DMS 273 treated with DMSO at 0.1 percent for 48 hours (cell line): Measurements from ENCODE around the gene ACSL4.
A peak's percentile ranks its signal among the peaks of the same experiment; 100 is the strongest.
"Not testable (repeated sequence)": the region's sequence is repeated elsewhere in the genome, so short reads cannot be mapped to it uniquely, and the experiment has no call there.

ENCODE experiments used
- DNase-seq: peaks from one replicate; lab custom pipeline; 2025; lab: John Stamatoyannopoulos, UW

ACSL4 gene

DNA sequence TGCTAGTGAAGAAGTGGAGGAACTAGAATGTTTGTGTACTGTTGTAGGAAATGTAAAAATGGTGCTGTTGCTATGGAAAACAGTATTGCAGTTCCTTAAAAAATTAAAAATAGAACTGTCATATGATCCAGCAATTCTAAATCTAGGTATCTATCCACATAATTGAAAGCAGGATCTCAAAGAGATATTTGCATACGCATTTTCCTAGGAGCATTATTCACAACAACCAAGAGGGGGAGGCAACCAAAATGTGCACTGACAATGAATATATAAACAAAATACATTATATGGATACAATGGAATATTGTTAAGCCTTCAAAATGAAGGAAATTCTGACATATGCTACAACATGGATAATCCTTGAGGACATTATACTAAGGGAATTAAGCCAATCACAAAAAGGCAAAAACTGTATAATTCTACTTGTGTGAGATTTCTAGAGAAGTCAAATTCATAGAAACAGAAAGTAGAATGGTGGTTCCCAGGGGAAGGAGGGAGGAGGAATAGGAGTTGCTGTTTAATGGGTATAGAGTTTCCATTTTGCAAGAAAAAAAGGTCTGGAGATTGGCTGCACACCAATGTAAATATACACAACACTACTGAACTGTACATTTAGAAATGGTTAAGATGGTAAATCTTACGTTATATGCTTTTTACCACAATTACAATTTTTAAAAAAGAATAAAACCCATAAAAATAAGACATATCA is 72.5 kb downstream of the ACSL4 start:
- DNase-seq = no peak

DNA sequence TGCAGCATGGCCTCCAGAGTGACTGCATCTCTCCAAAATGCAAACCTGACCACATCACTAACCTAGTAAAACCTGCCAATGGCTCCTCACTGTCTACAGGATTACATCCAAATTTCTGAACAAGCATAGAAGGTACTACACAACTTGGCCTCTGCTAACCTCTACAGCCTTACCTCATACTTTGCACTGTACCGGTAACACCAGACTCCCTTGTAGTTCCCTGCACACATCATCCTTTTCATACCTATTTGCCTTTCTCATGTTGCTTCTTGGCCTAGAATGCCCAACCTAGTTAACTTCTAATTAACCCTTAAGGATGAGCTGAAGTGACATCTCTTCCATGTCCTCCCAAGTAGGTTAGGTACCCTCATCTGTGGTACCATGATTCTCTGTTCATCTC is 74.7 kb downstream of the ACSL4 start:
- DNase-seq = no peak

DNA sequence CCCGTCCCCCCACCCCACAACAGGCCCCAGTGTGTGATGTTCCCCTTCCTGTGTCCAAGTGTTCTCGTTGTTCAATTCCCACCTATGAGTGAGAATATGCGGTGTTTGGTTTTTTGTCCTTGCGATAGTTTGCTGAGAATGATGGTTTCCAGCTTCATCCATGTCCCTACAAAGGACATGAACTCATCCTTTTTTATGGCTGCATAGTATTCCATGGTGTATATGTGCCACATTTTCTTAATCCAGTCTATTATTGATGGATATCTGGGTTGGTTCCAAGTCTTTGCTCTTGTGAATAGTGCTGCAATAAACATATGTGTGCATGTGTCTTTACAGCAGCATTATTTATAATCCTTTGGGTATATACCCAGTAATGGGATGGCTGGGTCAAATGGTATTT is 75.7 kb downstream of the ACSL4 start:
- DNase-seq = not testable (repeated sequence)

DNA sequence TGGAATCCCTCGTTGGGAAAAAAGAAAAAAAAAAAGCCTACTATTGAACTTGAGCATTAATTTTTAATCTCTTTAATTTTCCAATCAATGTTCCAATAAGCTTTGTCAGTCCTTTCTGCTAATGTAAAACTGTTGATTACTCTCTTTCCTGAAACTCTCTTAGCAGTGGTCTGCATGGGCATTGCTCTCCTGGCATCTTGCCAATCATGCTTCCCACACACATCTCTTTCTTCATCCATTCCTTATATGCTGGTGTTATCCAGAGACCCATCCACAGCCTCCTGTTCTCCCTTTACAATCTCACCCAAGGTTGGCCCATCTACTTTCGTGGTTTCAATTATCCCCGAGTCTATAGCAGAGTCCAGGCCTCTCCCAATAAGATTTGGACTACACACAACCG is 76.3 kb downstream of the ACSL4 start:
- no peak for DNase-seq

DNA sequence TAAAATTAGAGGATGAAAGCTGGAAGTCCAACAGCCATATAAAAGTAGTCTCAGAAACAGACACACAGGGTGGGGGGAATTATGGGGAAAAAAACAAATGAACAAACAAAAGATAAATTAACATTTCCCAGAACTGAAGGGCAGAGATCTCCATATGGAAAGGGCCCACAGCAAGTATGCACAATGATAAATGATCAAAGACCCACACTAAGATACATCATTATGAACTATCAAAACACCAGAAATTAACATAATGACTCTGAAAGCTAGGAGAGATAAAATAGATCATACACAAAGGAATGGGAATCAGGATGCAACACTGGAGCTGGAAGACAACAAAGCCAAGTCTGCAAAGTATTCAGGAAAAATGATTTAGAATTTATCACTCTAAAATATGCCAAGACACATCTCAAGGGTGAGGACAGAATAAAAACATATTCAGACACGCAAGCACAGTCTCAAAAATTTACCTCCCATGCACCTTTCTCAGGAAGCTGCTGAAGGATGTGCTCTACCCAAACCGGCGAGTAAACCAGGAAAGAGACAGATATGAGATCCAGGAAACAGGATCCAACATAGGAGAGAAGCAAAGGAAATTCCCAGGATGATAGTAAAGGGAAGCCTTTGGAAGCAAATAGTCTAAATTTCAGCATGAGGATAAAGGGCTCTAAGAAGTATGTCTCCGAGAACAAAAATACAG is 77.4 kb downstream of the ACSL4 start:
- DNase-seq = no peak

DNA sequence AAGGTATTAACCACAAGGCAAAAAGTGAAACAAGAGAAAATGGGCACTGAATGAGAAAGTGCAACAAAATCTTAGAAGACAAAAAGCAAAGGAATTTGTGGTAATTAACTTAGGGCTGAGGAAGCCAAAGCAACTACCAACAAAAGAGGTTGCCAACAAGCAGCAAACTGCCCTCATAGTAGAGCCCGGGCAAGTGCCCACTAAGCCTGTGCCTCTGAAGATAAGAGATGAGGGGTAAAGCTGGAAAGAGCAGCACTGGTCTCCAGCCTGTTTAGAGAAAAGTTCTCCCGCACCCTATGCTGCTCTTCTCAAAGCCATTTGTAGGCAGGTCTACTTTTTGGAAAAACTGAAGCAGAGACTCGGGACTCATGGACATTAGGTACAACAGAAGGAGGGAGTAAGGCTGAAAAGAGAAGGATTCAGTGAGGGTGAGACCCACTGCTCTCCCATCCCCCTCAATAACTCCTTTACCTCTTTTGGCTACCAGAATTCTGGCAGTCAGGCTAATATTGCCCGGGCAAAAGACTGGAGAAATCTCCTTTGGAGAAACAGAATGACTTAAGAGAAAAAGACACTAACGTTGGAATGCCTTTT is 78.4 kb downstream of the ACSL4 start:
- no peak for DNase-seq

DNA sequence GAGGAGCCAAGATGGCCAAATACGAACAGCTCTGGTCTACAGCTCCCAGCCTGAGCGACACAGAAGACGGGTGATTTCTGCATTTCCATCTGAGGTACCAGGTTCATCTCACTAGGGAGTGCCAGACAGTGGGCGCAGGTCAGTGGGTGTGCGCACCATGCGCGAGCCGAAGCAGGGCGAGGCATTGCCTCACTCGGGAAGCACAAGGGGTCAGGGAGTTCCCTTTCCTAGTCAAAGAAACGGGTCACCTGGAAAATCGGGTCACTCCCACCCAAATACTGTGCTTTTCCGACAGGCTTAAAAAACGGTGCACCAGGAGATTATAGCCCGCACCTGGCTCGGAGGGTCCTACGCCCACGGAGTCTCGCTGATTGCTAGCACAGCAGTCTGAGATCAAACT is 88.4 kb downstream of the ACSL4 start:
- DNase-seq = not testable (repeated sequence)

DNA sequence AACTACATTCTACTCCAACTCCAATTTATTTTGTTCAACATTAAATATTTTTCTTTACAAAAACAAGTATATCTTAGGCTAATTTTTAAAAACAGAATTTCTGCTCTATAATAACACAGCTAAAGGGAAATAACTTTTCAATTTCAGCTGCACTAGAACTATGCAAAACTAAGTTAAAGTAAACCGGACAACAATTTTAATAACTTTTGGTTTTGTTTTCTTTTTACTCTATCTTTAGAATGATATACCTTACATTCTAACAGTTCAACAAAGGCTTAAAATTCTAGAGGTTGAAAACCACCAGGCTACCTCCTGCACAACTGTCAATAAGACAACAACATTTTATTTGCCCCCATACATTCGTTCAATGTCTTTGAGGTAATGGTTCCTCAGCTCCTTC is 89.4 kb downstream of the ACSL4 start:
- no peak for DNase-seq

DNA sequence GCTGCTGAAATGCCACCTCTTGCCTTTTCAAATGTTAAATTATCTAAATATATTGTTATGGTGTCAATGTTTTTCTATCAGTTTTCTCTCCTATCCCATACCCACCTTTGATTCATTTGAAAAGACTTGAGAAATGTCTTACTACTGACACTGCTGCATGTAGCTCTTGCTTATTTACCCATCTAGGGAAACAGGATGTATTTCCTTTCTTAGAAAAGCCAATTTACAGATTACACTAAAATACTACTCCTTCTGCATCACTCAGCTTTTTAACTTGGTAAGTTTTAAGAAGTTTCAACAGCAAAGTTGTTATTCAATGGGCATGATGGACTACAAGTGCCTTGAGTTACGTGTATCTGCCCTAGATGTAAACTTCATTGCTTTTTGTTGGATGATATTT is 94.9 kb downstream of the ACSL4 start:
- no peak for DNase-seq

DNA sequence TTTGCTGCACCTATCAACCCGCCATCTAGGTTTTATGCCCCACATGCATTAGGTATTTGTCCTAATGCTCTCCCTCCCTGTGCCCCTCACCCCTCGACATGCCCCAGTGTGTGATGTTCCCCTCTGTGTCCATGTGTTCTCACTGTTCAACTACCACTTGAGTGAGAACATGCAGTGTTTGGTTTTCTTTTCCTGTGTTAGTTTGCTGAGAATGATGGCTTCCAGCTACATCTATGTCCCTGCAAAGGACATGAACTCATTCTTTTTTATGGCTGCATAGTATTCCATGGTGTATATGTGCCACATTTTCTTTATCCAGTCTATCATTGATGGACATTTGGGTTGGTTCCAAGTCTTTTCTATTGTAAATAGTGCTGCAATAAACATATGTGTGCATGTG is 95.6 kb downstream of the ACSL4 start:
- not testable (repeated sequence) for DNase-seq

DNA sequence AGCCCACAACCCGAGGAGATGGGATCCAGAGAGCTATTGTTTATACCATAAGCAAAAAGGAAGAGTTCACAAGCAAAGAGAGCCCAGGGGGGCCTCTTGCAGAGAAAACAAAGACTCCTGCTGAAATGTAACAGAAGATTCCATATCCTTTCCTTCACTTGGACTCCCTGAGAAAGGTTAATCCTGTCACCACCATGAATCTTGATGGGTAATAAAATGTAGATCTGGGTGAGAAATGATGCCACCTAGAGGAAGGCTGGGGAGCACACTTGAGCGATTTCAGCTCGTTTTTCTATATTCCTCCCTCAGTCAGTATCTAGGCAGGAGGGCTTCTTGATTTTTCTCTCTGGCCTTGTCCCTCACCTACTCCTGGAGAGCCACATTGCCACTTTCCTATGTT is 97.9 kb downstream of the ACSL4 start:
- no peak for DNase-seq

DNA sequence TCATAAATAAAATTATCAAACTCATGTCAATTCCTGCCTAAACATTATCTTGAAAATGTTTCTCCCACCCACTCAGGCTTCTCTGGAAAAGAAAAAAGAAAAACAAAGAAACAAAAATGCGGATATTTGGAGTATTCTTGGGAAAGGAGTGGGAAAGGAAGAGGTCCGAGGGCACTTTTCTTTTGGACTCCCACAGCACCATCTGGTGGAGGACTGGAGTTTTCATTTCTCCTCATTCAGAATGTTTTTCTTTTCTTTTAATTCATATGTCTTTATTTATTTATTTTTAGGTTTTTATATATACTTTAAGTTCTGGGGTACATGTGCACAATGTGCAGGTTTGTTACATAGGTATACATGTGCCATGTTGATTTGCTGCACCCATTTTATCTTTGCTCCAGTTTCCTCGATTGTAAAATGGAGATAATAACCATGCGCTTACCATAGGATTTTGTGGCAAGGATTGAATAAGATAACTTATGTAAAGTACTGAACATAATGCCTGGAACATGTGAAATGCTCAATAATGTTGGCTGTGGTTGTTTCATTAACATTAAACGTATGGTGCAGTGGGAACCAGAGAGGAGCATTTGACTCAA is 100.1 kb downstream of the ACSL4 start:
- DNase-seq = no peak

DNA sequence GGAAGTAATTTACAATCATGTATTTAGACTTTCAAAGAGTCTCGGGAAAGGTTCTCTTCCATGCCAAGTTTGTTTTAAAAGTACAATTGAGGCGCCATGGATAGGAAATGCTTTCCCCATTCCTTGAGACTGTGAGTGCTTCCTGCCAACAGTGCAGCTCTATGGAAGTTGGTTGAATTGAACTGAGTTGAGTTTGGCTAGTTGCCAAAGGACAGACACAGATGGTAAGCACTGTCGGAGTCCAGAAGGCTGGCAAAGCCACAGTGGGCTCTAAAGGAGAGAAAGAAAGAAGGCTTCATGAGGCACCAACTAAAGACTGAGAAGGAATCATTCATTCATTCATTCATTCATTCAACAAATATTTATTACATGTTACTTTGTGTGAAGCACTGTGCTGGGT is 103.7 kb downstream of the ACSL4 start:
- peak; percentile 28 for DNase-seq

DNA sequence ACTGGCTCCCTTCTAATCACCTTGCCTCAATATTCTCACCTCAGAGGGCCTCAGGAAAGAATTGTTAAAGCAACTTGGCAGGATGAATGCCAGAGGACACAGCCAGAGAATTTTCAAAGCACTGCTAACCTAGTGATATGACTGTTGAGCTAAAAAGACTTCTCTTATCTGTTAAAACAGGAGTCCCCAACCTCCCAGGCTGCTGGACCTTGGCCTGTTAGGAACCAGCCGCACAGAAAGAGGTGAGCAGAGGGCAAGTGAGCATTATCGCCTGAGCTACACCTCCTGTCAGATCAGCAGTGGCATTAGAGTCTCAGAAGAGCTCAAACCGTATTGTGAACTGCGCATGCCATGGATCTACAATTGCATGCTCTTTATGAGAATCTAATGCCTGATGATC is 106.4 kb downstream of the ACSL4 start:
- DNase-seq = no peak

DNA sequence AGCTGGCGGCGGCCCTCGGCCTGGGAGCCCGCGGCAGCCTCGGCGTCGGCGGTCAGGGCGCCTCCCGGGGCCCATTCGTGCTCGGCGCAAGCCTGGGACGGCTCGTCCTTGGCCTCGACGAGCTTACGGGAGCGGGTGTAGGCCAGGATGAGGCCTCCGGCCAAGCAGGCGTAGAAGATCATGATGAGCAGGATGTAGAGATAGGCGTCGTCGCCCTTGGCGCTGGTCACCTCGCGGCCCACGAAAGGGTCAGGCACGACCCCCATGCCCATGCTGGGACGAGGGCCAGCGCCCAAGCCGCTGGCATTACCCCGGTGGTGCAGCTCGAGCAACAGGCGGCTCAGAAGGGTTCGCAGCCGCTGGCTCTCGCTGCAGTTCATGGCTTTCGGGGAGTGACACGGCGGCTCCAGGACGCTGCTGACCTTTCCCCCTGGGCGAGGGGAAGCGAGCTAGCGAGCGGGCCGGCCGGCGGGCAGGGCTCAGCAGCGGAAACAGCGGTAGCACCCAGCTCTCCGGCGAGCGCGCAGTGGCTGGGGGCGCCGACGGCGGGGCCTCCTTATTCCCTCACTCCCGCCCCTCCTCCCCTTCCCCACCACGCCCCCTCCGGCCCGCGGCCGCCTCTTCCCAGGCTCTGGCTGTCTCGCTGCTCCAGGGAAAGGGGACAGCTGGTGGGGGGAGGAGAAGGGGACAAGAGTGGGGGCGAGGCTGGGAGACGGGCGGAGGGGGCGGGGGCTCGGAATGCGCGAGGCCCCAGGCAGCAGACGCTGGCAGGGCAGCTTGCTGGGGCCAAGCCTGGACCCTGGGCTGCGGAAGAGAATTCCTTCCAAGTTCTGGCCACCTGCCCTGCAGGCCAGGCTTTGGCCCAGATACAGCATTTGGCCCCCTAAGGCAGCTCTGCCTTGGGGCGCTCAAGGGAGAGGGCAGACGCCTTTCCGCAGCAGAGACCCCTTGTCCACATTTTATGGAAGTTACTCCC is 108.1 kb downstream of the ACSL4 start, which contains the start of gene KCNE5:
TSS of gene KCNE5 (minus strand) at position 532 of the 976 bp plus-strand sequence. CDS start at position 380, 152 bp downstream.
- no peak for DNase-seq

DNA sequence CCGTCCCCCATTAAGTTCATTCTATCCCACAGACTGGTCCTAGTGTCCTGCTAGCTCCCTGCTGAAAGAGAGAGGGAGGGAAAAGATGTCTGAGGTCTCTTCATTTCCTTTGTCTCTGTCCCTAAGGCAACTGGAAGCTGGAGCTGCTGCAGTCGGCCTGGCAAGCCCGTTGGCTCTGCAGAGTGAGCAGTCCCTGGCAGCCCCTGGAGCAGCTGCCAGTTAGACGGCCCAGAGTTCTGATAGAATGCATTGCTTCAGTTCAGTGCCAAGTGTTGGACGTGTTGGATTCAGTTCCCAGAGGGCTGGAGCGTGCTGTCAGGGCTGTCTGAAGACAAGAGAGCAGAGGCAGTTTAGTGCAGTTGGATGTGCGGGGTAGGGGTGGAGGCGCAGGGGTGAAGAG is 109.1 kb downstream of the ACSL4 start:
- no peak for DNase-seq

DNA sequence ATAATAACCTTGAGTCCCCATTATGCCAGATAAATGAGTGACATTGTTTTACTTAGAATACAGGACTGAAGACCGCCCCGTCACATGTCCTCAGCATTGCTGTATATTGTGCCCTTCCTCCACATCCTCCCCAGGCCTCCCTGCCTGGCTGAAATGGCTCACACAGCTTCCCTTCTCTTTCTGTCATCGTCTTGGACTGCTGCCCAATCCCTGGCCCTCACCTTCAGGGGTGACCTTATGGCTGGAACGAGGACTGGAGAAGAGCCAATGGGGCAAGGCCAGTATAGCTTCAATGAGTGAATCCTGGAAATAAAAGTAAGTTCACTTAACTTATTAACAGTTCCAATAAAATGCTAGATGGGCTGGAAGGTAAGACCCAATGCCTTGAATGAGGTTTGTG is 110.8 kb downstream of the ACSL4 start:
- DNase-seq = no peak

DNA sequence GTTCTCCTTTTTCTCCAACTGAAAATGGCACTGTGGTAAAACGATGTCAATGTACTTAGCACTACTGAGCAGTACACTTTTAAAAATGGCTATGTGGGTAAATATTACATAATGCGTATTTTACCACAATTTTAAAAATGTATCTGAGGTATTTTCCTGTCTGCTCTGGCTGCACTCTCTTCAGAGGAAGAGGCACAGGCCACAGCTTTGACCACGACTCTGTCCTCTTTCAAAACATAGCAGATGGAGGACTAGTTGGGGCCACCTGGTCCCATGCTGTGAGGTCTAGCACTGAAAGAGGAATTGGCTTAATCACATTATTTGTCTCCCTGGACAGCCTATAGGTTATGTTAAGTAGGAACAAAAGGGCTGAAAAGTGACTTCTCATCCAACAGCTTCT is 113.3 kb downstream of the ACSL4 start:
- no peak for DNase-seq

DNA sequence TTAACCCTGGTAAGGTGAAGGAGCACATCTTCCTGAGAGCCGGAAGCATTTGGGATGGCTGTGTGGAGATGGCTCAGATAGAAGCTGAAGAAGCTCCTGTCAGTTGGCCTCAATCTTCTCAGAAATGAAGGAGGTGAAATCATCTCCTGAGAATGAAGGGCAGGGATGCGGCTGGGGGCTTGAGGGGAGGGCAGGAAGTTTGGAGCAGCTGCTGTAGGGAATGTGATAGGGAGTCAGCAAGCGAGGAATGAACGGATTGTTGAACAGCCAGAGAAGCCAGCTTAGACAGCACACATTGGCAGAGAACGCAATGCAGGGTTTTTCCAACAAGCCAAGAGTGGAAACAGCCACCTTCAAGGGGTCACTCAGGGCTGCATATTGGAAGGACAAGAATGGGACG is 118.1 kb downstream of the ACSL4 start:
- no peak for DNase-seq

DNA sequence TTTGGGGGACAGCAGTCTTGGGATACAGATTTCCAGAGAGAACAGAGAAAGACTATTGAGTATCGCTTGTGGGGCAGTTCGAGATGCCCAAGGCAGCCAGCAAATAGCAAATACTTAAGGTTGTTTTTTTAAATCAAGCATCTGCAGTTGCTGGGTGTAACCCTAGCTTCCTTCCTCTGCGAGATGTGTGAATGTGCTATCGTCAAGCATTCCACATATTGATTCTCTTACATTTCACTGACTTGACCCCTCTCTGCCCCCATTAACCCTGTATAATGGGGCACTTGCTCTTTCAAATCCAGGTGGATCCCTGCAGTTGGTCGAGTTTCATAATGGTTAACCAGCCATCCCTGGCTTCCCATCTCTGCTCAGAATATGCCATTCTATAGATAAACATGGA is 131.6 kb downstream of the ACSL4 start:
- DNase-seq = no peak

DNA sequence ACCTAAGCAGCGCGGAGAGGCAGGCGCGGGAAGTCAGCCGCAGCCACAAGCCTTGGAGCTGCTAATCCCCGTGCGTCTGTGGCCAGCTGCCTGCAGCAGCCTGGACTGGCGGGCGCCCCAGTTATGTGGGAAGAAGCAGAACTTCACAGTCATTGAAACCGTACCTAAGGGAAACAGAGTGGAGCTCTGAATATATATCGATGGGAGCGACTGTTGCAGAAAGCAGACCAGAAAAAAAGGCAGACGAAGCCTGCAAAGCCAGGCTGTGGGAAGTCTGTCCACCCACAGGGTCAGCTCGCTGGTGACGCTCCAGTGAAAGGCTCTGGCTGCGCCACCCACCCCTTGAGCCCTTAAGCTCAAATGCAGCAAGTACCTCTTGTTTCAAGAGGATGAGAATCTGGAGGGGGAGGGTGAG is 132.8 kb downstream of the ACSL4 start:
- no peak for DNase-seq

DNA sequence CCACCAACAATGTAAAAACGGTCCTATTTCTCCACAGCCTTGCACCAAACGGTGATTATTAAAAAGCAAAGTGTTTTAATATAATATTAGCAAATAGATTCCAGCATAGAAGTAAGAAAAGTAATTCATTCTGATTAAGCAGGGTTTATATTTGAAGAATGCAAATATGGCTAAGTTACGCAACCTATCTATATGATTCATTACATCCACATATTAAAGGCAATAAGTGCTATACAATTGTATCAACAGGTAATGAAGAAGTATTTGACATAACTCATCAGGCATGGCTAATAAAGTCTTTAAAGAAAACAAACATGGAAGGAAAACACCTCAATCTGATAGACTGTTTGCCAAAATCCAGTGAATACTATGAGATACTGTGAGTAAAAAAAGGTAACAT is 137.0 kb downstream of the ACSL4 start:
- DNase-seq = no peak
